Sigmoid colon (tissue), 7 donors: ENCODE results near the gene TFR2. TPM values are rescaled to one million over a fixed set of nuclear protein-coding genes. Genes with fewer than 3 reads are reported as not detected.

Experiments used
- DNase-seq: peaks from one replicate; pipeline ENCODE4 v3.0.0-alpha.2; 2019
- H3K27ac ChIP-seq, 4 donors: fragments of 200-600 bp; sonication (generic); one replicate each; pipeline ENCODE4 v1.5.1; 2016 to 2019; ENCODE audit warnings: mild to moderate bottlenecking in 1 of 4
- H3K27me3 ChIP-seq, 3 donors: fragments of 200-600 bp; sonication (generic); one replicate each; pipeline ENCODE4 v1.5.1; 2019; ENCODE audit warnings: mild to moderate bottlenecking in 1 of 3
- H3K36me3 ChIP-seq, 4 donors: fragments of 200-600 bp; sonication (generic); one replicate each; pipeline ENCODE4 v1.5.1; 2016 to 2019
- H3K4me1 ChIP-seq, 4 donors: fragments of 200-600 bp; sonication (generic); one replicate each; pipeline ENCODE4 v1.5.1; 2017 to 2019
- H3K4me3 ChIP-seq, 4 donors: fragments of 200-600 bp; sonication (generic); one replicate each; pipeline ENCODE4 v1.5.1; 2017 to 2019; ENCODE audit warnings: mild to moderate bottlenecking in 2 of 4, moderate library complexity in 1 of 4
- H3K9me3 ChIP-seq, 4 donors: fragments of 200-600 bp in 3 of 4; sonication (generic) in 3 of 4; one replicate each; pipeline versions ENCODE4 v1.5.1 to v1.6.1; 2013 to 2019
- EP300 ChIP-seq, 4 donors: sonication (generic); formaldehyde crosslinking; IDR thresholded peaks; one replicate each; pipeline ENCODE4 v1.6.1; 2017; ENCODE audit warnings: antibody characterized with exemption in 4 of 4
- POLR2A ChIP-seq, 2 donors: fragments of 450-650 bp; IDR thresholded peaks; one replicate each; pipeline ENCODE4 v1.6.1; 2016; ENCODE audit warnings: antibody characterized with exemption in 2 of 2, mild to moderate bottlenecking in 2 of 2, moderate library complexity in 2 of 2
- POLR2AphosphoS5 ChIP-seq, 4 donors: sonication (generic); formaldehyde crosslinking; IDR thresholded peaks; one replicate each; pipeline ENCODE4 v1.6.1; 2017; ENCODE audit warnings: antibody characterized with exemption in 4 of 4
- WGBS, 2 donors: extraction: QIAGEN DNeasy Blood & Tissue Kit; methylation state at CpG; one replicate each; pipeline ENCODE4 v1.1.7; 2013; 5-methylcytosine and 5-hydroxymethylcytosine counted together
- intact Hi-C: fragments of 100-400 bp; cut with DNase I; formaldehyde crosslinking; loops from one replicate; pipeline ENCODE4 v1.15.1; 2023
- polyA plus RNA-seq, 3 donors: library from polyadenylated mRNA; stranded (reverse); fragments of 200-250 nt; gene quantifications; one replicate each; pipeline ENCODE4 v1.2.3, GENCODE V29; 2013
- total RNA-seq, 4 donors: library from RNA; depleted of rRNA; stranded (reverse); fragments of >200 nt; gene quantifications; one replicate each; pipeline ENCODE4 v1.1.0, GENCODE V29; 2016
- TF ChIP-seq, protein P1 (sequence below), 4 experiments: fragments of 450-650 bp in 3 of 4; fragments of 200-600 bp in 1 of 4; IDR thresholded peaks; one replicate each; pipeline ENCODE4 v1.5.1; 2016 to 2019; ENCODE audit warnings: antibody characterized with exemption in 4 of 4, mild to moderate bottlenecking in 3 of 4, moderate library complexity in 2 of 4
- donor health status: healthy with polysubstance abuse.
- donor health status: Bipolar disorder and iron deficiency.
- donor health status: healthy.

Gene TFR2
- total and polyA plus RNA-seq, 7 donors = 0.71 to 2.2 TPM; not detected in 5

DNA sequence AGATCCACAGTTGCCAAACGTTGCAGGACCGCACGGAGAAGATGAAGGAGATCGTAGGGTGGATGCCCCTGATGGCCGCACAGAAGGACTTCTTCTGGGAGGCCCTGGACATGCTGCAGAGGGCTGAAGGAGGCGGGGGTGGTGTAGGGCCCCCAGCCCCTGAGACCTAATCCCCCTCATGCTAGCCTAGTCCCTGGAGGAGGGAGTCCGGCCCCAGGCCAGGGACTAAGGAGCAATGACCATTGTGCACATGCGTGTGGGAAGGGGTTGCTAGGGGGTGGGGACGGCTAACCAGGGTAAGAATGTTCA lies 40.7 kb downstream of the TFR2 start:
- intact Hi-C loops = no loop called here
- Histone ChIP-seq H3K4me1 (peaks cover 0 to 37% (median 27%) of the 10 kb centered on the region in 4 donors), H3K9me3 (no peaks in the 10 kb centered on the region), H3K27me3 (no peaks in the 10 kb centered on the region), H3K36me3 (no peaks in the 10 kb centered on the region), H3K27ac (no peak overlapping the region), H3K4me3 (no peak overlapping the region)
- no peak for DNase-seq
- WGBS, 2 donors = 76 to 95% methylated on average over 9 of the region's 9 CpGs
- TF ChIP-seq POLR2AphosphoS5 (IDR thresholded peaks at IDR 0.05) = no peak
- no peak for TF ChIP-seq POLR2A (IDR thresholded peaks at IDR 0.05)
- no peak for TF ChIP-seq EP300 (IDR thresholded peaks at IDR 0.05)
- TF ChIP-seq, protein P1, sequence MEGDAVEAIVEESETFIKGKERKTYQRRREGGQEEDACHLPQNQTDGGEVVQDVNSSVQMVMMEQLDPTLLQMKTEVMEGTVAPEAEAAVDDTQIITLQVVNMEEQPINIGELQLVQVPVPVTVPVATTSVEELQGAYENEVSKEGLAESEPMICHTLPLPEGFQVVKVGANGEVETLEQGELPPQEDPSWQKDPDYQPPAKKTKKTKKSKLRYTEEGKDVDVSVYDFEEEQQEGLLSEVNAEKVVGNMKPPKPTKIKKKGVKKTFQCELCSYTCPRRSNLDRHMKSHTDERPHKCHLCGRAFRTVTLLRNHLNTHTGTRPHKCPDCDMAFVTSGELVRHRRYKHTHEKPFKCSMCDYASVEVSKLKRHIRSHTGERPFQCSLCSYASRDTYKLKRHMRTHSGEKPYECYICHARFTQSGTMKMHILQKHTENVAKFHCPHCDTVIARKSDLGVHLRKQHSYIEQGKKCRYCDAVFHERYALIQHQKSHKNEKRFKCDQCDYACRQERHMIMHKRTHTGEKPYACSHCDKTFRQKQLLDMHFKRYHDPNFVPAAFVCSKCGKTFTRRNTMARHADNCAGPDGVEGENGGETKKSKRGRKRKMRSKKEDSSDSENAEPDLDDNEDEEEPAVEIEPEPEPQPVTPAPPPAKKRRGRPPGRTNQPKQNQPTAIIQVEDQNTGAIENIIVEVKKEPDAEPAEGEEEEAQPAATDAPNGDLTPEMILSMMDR (IDR thresholded peaks at IDR 0.05) = no peak

GRCh38 chr7:100599911-100600729 lies 41.2 kb downstream of the TFR2 start:
- H3K27ac ChIP-seq = no peak overlapping the region

GRCh38 chr7:100598425-100598824 lies 42.9 kb downstream of the TFR2 start:
- intact Hi-C loops = no loop called here
- no peak for DNase-seq
- no peak overlapping the region for H3K27ac ChIP-seq
- WGBS, 2 donors = 89 to 90% methylated on average over 4 of the region's 4 CpGs
- no peaks in the 10 kb centered on the region for H3K27me3 ChIP-seq
- peaks cover 0 to 15% (median 8%) of the 10 kb centered on the region in 4 donors for H3K4me1 ChIP-seq
- no peaks in the 10 kb centered on the region for H3K36me3 ChIP-seq
- no peak overlapping the region for H3K4me3 ChIP-seq
- no peak for TF ChIP-seq POLR2AphosphoS5 (IDR thresholded peaks at IDR 0.05)
- H3K9me3 ChIP-seq = no peaks in the 10 kb centered on the region

More at GRCh38 chr7:100599911-100600729, 41.2 kb downstream of the TFR2 start:
- intact Hi-C loops = no loop called here
- WGBS, 2 donors = 61 to 79% methylated on average over 18 of the region's 18 CpGs
- Histone ChIP-seq H3K9me3 (no peaks in the 10 kb centered on the region), H3K4me3 (no peak overlapping the region), H3K36me3 (no peaks in the 10 kb centered on the region), H3K4me1 (peaks cover 0 to 32% (median 21%) of the 10 kb centered on the region in 4 donors), H3K27me3 (no peaks in the 10 kb centered on the region)
- no peak for DNase-seq
- TF ChIP-seq POLR2AphosphoS5 (IDR thresholded peaks at IDR 0.05) (no peak), POLR2A (IDR thresholded peaks at IDR 0.05) (no peak), EP300 (IDR thresholded peaks at IDR 0.05) (no peak)
- TF ChIP-seq, protein P1 (IDR thresholded peaks at IDR 0.05) = no peak

- Histone ChIP-seq H3K27ac (no peak overlapping the region), H3K27me3 (peaks cover 0 to 25% (median 0%) of the 10 kb centered on the region in 3 donors), H3K4me1 (no peaks in the 10 kb centered on the region), H3K36me3 (no peaks in the 10 kb centered on the region), H3K9me3 (no peaks in the 10 kb centered on the region), H3K4me3 (no peak overlapping the region)
- intact Hi-C loops = no loop called here
- 95 to 97% methylated on average over 7 of the region's 7 CpGs for WGBS, 2 donors
- TF ChIP-seq EP300 (IDR thresholded peaks at IDR 0.05) = no peak
- no peak for DNase-seq
These were observed 46.2 kb downstream of the TFR2 start for GRCh38 chr7:100595188-100595587.

- TF ChIP-seq POLR2AphosphoS5 (IDR thresholded peaks at IDR 0.05) (no peak), POLR2A (IDR thresholded peaks at IDR 0.05) (no peak)
- peaks cover 0 to 26% (median 0%) of the 10 kb centered on the region in 3 donors for H3K27me3 ChIP-seq
- intact Hi-C loops = no loop called here
- no peak overlapping the region for H3K27ac ChIP-seq
- H3K9me3 ChIP-seq = no peaks in the 10 kb centered on the region
- H3K4me1 ChIP-seq = peaks cover 0 to 11% (median 7%) of the 10 kb centered on the region in 4 donors
- no peaks in the 10 kb centered on the region for H3K36me3 ChIP-seq
- no peak for DNase-seq
- 94 to 96% methylated on average over 17 of the region's 17 CpGs for WGBS, 2 donors
- no peak overlapping the region for H3K4me3 ChIP-seq
These were observed 49.8 kb downstream of the TFR2 start for GRCh38 chr7:100591596-100591995.

DNA sequence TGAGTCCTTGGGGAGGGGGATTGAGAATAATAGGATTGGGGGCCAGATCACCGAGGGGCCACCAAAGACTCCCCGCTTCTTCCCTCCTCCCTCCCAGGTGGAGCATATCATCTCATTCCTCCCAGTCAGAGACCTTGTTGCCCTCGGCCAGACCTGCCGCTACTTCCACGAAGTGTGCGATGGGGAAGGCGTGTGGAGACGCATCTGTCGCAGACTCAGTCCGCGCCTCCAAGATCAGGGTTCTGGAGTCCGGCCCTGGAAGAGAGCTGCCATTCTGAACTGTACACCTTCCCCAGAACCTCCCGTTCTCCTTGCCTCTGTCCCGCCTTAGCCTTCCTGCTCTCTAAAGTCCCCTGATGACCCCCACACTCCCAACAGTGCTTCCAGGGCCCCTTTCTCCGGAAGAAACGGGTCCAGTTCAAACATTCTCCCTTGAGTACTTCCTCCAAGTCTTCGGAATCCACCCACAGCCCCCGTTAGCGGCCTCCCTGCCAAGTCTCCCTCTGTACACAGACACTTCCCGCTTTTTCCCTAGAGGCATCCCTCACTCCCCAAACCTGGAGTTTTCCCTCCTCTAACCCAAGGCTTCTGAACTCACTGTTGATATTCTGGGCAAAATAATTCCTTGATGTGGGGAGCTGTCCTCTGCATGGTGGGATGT lies 51.1 kb downstream of the TFR2 start:
- Histone ChIP-seq H3K27ac (peak overlapping the region; percentile 7 to 60 (median 30)), H3K4me1 (peaks cover 0 to 15% (median 10%) of the 10 kb centered on the region in 4 donors), H3K27me3 (peaks cover 0 to 26% (median 0%) of the 10 kb centered on the region in 3 donors), H3K4me3 (peak overlapping the region in 3 of 4 donors; percentile 3 to 21 (median 14)), H3K36me3 (no peaks in the 10 kb centered on the region), H3K9me3 (no peaks in the 10 kb centered on the region)
- 47 to 61% methylated on average over 20 of the region's 20 CpGs for WGBS, 2 donors
- intact Hi-C loops = no loop called here
- no peak for TF ChIP-seq POLR2AphosphoS5 (IDR thresholded peaks at IDR 0.05)
- no peak for TF ChIP-seq EP300 (IDR thresholded peaks at IDR 0.05)
- TF ChIP-seq, protein P1 (IDR thresholded peaks at IDR 0.05) = no peak
- no peak for TF ChIP-seq POLR2A (IDR thresholded peaks at IDR 0.05)
- DNase-seq = peak; percentile 80
